ENCODE measurements around the gene RNF207. TPM values are rescaled to one million over a fixed set of nuclear protein-coding genes. Genes with fewer than 3 reads are reported as not detected.
A peak's percentile ranks its signal among the peaks of the same experiment; 100 is the strongest.

RNF207 gene
- total RNA-seq, 1 experiment from 2014 or later = 9.2 TPM

DNA sequence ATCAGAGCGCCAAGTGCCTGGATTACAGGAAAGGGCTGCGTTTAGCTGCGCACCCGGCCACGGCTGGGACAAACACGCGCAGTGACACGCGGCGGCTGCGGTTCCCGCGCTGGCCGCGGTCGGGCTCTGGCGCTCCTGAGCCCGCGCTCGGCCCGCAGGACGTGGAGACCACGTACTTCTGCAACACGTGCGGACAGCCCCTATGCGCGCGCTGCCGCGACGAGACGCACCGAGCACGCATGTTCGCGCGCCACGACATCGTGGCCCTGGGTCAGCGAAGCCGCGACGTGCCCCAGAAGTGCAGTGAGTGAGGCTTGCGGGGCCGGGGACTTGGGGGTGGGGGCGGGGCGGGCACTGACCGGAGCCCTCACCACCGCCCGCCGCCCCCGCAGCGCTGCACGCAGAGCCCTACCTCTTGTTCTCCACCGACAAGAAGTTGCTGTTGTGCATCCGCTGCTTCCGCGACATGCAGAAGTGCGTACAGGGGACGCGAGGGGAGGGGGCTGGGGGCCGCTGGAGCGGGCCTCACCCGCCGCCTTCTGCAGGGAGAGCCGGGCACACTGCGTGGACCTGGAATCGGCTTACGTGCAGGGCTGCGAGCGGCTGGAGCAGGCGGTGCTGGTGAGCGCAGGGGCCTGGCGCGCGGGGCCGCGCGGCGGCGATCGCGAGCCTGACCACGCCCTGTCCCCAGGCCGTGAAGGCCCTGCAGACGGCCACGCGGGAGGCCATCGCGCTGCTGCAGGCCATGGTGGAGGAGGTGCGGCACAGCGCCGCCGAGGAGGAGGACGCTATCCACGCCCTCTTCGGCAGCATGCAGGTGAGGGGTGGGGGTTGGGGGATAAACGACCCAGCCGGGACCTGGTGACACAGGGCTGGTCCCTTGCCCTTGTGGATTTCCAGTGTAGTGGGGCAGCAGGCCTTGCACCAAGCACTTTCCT, 3.1 kb downstream of the RNF207 start (continued):
- TF ChIP-seq, protein P1, sequence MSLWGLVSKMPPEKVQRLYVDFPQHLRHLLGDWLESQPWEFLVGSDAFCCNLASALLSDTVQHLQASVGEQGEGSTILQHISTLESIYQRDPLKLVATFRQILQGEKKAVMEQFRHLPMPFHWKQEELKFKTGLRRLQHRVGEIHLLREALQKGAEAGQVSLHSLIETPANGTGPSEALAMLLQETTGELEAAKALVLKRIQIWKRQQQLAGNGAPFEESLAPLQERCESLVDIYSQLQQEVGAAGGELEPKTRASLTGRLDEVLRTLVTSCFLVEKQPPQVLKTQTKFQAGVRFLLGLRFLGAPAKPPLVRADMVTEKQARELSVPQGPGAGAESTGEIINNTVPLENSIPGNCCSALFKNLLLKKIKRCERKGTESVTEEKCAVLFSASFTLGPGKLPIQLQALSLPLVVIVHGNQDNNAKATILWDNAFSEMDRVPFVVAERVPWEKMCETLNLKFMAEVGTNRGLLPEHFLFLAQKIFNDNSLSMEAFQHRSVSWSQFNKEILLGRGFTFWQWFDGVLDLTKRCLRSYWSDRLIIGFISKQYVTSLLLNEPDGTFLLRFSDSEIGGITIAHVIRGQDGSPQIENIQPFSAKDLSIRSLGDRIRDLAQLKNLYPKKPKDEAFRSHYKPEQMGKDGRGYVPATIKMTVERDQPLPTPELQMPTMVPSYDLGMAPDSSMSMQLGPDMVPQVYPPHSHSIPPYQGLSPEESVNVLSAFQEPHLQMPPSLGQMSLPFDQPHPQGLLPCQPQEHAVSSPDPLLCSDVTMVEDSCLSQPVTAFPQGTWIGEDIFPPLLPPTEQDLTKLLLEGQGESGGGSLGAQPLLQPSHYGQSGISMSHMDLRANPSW (CRISPR knock-in tag; conservative IDR thresholded peaks at IDR 0.05; ENCODE audit: low read depth) = no peak
- TF ChIP-seq, protein P2, sequence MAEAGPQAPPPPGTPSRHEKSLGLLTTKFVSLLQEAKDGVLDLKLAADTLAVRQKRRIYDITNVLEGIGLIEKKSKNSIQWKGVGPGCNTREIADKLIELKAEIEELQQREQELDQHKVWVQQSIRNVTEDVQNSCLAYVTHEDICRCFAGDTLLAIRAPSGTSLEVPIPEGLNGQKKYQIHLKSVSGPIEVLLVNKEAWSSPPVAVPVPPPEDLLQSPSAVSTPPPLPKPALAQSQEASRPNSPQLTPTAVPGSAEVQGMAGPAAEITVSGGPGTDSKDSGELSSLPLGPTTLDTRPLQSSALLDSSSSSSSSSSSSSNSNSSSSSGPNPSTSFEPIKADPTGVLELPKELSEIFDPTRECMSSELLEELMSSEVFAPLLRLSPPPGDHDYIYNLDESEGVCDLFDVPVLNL (CRISPR knock-in tag; IDR thresholded peaks at IDR 0.05; ENCODE audit: borderline replicate concordance, low read depth) = 0 out of 2 replicates have a peak, but pooled peaks have one; percentile 36
- TF ChIP-seq, protein P3, sequence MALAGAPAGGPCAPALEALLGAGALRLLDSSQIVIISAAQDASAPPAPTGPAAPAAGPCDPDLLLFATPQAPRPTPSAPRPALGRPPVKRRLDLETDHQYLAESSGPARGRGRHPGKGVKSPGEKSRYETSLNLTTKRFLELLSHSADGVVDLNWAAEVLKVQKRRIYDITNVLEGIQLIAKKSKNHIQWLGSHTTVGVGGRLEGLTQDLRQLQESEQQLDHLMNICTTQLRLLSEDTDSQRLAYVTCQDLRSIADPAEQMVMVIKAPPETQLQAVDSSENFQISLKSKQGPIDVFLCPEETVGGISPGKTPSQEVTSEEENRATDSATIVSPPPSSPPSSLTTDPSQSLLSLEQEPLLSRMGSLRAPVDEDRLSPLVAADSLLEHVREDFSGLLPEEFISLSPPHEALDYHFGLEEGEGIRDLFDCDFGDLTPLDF (CRISPR knock-in tag; IDR thresholded peaks at IDR 0.05) = peak; percentile 65
- TF ChIP-seq GABPB1 (CRISPR knock-in tag; IDR thresholded peaks at IDR 0.05) (no peak), ZNF317 (CRISPR knock-in tag; IDR thresholded peaks at IDR 0.05; ENCODE audit: borderline replicate concordance, low read depth) (no peak), SOX15 (CRISPR knock-in tag; IDR thresholded peaks at IDR 0.05) (no peak), FOXJ3 (CRISPR knock-in tag; IDR thresholded peaks at IDR 0.05; ENCODE audit: borderline replicate concordance) (no peak), SP1 (CRISPR knock-in tag; conservative IDR thresholded peaks at IDR 0.05) (peak; percentile 66), ZNF263 (CRISPR knock-in tag; IDR thresholded peaks at IDR 0.05; ENCODE audit: low read depth) (no peak), ETV6 (CRISPR knock-in tag; IDR thresholded peaks at IDR 0.05) (no peak), ESRRA (CRISPR knock-in tag; IDR thresholded peaks at IDR 0.05; ENCODE audit: borderline replicate concordance) (peak; percentile 67; the same call in 1 of the 2 replicates), NR3C1 (CRISPR knock-in tag; conservative IDR thresholded peaks at IDR 0.05; ENCODE audit: low read depth) (no peak), ZNF671 (CRISPR knock-in tag; IDR thresholded peaks at IDR 0.05) (no peak), GTF2I (CRISPR knock-in tag; conservative IDR thresholded peaks at IDR 0.05) (no peak), ZNF423 (CRISPR knock-in tag; IDR thresholded peaks at IDR 0.05) (no peak), ELF4 (CRISPR knock-in tag; IDR thresholded peaks at IDR 0.05; ENCODE audit: low read depth) (no peak), ZBTB21 (CRISPR knock-in tag; IDR thresholded peaks at IDR 0.05; ENCODE audit: borderline replicate concordance) (no peak)
- TF ChIP-seq, protein P4, sequence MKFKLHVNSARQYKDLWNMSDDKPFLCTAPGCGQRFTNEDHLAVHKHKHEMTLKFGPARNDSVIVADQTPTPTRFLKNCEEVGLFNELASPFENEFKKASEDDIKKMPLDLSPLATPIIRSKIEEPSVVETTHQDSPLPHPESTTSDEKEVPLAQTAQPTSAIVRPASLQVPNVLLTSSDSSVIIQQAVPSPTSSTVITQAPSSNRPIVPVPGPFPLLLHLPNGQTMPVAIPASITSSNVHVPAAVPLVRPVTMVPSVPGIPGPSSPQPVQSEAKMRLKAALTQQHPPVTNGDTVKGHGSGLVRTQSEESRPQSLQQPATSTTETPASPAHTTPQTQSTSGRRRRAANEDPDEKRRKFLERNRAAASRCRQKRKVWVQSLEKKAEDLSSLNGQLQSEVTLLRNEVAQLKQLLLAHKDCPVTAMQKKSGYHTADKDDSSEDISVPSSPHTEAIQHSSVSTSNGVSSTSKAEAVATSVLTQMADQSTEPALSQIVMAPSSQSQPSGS (CRISPR knock-in tag; IDR thresholded peaks at IDR 0.05; ENCODE audit: borderline replicate concordance, low read depth) = no peak
- TF ChIP-seq, protein P5, sequence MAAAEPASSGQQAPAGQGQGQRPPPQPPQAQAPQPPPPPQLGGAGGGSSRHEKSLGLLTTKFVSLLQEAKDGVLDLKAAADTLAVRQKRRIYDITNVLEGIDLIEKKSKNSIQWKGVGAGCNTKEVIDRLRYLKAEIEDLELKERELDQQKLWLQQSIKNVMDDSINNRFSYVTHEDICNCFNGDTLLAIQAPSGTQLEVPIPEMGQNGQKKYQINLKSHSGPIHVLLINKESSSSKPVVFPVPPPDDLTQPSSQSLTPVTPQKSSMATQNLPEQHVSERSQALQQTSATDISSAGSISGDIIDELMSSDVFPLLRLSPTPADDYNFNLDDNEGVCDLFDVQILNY (CRISPR knock-in tag; IDR thresholded peaks at IDR 0.05) = 0 out of 2 replicates have a peak, but pooled peaks have one; percentile 8
- TF ChIP-seq, protein P6, sequence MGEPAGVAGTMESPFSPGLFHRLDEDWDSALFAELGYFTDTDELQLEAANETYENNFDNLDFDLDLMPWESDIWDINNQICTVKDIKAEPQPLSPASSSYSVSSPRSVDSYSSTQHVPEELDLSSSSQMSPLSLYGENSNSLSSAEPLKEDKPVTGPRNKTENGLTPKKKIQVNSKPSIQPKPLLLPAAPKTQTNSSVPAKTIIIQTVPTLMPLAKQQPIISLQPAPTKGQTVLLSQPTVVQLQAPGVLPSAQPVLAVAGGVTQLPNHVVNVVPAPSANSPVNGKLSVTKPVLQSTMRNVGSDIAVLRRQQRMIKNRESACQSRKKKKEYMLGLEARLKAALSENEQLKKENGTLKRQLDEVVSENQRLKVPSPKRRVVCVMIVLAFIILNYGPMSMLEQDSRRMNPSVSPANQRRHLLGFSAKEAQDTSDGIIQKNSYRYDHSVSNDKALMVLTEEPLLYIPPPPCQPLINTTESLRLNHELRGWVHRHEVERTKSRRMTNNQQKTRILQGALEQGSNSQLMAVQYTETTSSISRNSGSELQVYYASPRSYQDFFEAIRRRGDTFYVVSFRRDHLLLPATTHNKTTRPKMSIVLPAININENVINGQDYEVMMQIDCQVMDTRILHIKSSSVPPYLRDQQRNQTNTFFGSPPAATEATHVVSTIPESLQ (CRISPR knock-in tag; IDR thresholded peaks at IDR 0.05) = no peak
- TF ChIP-seq, protein P7, sequence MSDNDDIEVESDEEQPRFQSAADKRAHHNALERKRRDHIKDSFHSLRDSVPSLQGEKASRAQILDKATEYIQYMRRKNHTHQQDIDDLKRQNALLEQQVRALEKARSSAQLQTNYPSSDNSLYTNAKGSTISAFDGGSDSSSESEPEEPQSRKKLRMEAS (CRISPR knock-in tag; IDR thresholded peaks at IDR 0.05) = peak; percentile 86
- TF ChIP-seq, protein P8, sequence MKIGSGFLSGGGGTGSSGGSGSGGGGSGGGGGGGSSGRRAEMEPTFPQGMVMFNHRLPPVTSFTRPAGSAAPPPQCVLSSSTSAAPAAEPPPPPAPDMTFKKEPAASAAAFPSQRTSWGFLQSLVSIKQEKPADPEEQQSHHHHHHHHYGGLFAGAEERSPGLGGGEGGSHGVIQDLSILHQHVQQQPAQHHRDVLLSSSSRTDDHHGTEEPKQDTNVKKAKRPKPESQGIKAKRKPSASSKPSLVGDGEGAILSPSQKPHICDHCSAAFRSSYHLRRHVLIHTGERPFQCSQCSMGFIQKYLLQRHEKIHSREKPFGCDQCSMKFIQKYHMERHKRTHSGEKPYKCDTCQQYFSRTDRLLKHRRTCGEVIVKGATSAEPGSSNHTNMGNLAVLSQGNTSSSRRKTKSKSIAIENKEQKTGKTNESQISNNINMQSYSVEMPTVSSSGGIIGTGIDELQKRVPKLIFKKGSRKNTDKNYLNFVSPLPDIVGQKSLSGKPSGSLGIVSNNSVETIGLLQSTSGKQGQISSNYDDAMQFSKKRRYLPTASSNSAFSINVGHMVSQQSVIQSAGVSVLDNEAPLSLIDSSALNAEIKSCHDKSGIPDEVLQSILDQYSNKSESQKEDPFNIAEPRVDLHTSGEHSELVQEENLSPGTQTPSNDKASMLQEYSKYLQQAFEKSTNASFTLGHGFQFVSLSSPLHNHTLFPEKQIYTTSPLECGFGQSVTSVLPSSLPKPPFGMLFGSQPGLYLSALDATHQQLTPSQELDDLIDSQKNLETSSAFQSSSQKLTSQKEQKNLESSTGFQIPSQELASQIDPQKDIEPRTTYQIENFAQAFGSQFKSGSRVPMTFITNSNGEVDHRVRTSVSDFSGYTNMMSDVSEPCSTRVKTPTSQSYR (CRISPR knock-in tag; IDR thresholded peaks at IDR 0.05) = 0 out of 2 replicates have a peak, but pooled peaks have one; percentile 60
- TF ChIP-seq, protein P9, sequence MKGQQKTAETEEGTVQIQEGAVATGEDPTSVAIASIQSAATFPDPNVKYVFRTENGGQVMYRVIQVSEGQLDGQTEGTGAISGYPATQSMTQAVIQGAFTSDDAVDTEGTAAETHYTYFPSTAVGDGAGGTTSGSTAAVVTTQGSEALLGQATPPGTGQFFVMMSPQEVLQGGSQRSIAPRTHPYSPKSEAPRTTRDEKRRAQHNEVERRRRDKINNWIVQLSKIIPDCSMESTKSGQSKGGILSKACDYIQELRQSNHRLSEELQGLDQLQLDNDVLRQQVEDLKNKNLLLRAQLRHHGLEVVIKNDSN (CRISPR knock-in tag; IDR thresholded peaks at IDR 0.05) = peak; percentile 24; the same call in 1 of the 2 replicates

All from WTC11 (cell line).